HFF-Myc (cell line): ENCODE data around the gene PSD4.

Experiments used
- DNase-seq: peaks from one replicate; pipeline ENCODE4 v3.0.0-alpha.2; 2011; ENCODE audit warnings: low read depth; ENCODE audit errors: extremely low read depth
- H3K4me3 ChIP-seq: replicated peaks from 2 replicates; pipeline ENCODE4 v1.5.1; 2011; ENCODE audit warnings: low read depth, mild to moderate bottlenecking, control low read depth, low read length
- CTCF ChIP-seq: IDR thresholded peaks from 2 replicates; pipeline ENCODE4 v1.5.1; 2012; ENCODE audit warnings: mild to moderate bottlenecking, low read depth, low read length, control low read depth; ENCODE audit errors: missing control alignments

The PSD4 gene

GRCh38 chr2:113225263-113226259 lies 51.8 kb downstream of the PSD4 start:
- TF ChIP-seq CTCF: no peak
- no peak for DNase-seq
- H3K4me3 ChIP-seq: no peak overlapping the region

- no peak for DNase-seq
- no peak overlapping the region for H3K4me3 ChIP-seq
- no peak for TF ChIP-seq CTCF
These were observed 52.7 kb downstream of the PSD4 start for GRCh38 chr2:113226462-113226861.

- no peak for DNase-seq
- H3K4me3 ChIP-seq: no peak overlapping the region
- TF ChIP-seq CTCF: no peak
These were observed 53.5 kb downstream of the PSD4 start for GRCh38 chr2:113227290-113227689.

- no peak for DNase-seq
- TF ChIP-seq CTCF: no peak
- no peak overlapping the region for H3K4me3 ChIP-seq
These were observed 53.9 kb downstream of the PSD4 start for GRCh38 chr2:113227698-113228097.

GRCh38 chr2:113228351-113228750 lies 54.6 kb downstream of the PSD4 start:
- TF ChIP-seq CTCF: no peak
- DNase-seq: no peak
- H3K4me3 ChIP-seq: no peak overlapping the region

GRCh38 chr2:113228991-113229716 lies 55.4 kb downstream of the PSD4 start:
- TF ChIP-seq CTCF: no peak
- H3K4me3 ChIP-seq: no peak overlapping the region
- DNase-seq: no peak
